Measurements from ENCODE around the gene CBLB. TPM values are rescaled to one million over a fixed set of nuclear protein-coding genes. Genes with fewer than 3 reads are reported as not detected.
A peak's percentile ranks its signal among the peaks of the same experiment; 100 is the strongest.

The CBLB gene
- total and polyA plus RNA-seq, 4 experiments from 2014 or later, result 17.0 to 106 (median 66.6) TPM

GRCh38 chr3:105707009-105707408, 161.8 kb downstream of the CBLB start:
- peaks cover 0 to 9% (median 8%) of the 10 kb centered on the region in 4 donors for H3K4me1 Mint-ChIP-seq
- DNase-seq, result no peak
- H3K4me3 ChIP-seq (ENCODE audit: low read length in 2 of 2), result no peak overlapping the region
- H3K4me1 ChIP-seq (ENCODE audit: insufficient read depth, low read length), result no peaks in the 10 kb centered on the region
- H3K4me3 Mint-ChIP-seq, result no peak overlapping the region
- H3K27ac Mint-ChIP-seq, result peak overlapping the region in 2 of 7 donors; percentile 53 to 66
- H3K27me3 ChIP-seq (ENCODE audit: insufficient read depth, low read length), result no peaks in the 10 kb centered on the region
- no peak overlapping the region for H3K27ac ChIP-seq (ENCODE audit: low read depth, low read length)
- H3K9me3 Mint-ChIP-seq, result peaks cover 0 to 5% (median 0%) of the 10 kb centered on the region in 8 donors
- CTCF ChIA-PET (ENCODE audit: partially characterized antibody), result interaction anchor here (1.2 to 1.9 kb wide), 2 partner anchors 10 to 81 kb away, joined by 5 read pairs; no protein-coding TSS in a partner anchor
- H3K36me3 ChIP-seq (ENCODE audit: insufficient read depth, low read length), result peaks cover 6% of the 10 kb centered on the region
- peaks cover 39 to 41% of the 10 kb centered on the region in 2 donors for H3K36me3 Mint-ChIP-seq
- POLR2A ChIA-PET (ENCODE audit: partially characterized antibody), result interaction anchor here (1.1 kb wide), 1 partner anchor 46 kb away, joined by 4 read pairs; no protein-coding TSS in a partner anchor
- no peaks in the 10 kb centered on the region for H3K27me3 Mint-ChIP-seq
- intact Hi-C loops (cut with micrococcal nuclease), result no loop called here
- H3K9me3 ChIP-seq (ENCODE audit: control insufficient read depth in 1 of 2, low read length in 2 of 2), result no peaks in the 10 kb centered on the region

DNA sequence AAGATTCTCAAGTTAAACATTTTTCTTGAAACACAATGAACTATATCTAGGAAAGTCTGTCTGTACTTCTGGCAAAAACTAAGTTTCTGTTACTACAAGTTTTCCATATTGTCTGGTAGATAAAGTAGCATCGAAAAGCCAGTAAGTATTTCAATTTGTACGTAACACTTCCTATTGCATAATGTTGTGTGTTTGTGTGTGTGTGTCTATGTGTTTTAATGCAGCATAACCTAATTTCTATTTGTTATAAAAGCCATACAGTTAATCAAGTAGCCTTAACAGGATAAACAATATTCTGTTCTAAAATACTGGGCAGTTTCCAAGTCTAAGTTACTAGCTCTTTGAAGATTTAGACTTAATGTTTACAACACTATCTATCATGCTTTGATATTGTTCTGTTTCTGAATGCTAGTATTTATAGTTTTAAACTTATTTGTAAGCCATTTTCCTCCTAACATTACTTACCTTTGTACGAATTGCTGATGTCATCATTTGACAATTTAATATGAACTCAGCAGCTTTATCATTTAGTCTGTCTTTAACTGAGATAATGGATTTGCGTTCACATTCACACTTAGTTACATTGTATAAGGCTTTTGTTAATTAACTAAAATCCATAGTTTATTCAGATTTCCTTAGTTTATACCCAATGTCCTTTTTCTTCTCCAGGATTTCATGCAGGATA, 163.9 kb downstream of the CBLB start:
- Mint-ChIP-seq H3K4me1 (peaks cover 11 to 20% (median 13%) of the 10 kb centered on the region in 4 donors), H3K4me3 (no peak overlapping the region), H3K36me3 (peaks cover 46 to 52% of the 10 kb centered on the region in 2 donors), H3K9me3 (peaks cover 0 to 2% (median 0%) of the 10 kb centered on the region in 8 donors), H3K27me3 (no peaks in the 10 kb centered on the region), H3K27ac (peak overlapping the region in 2 of 7 donors; percentile 29 to 31)
- ChIA-PET POLR2A (ENCODE audit: partially characterized antibody) (no interaction called here), CTCF (ENCODE audit: partially characterized antibody) (interaction anchor here (1.0 kb wide), 1 partner anchor 35 kb away, joined by 3 read pairs; no protein-coding TSS in a partner anchor)
- no peak overlapping the region for H3K27ac ChIP-seq (ENCODE audit: low read depth, low read length)
- no peak overlapping the region for H3K4me3 ChIP-seq (ENCODE audit: low read length in 2 of 2)
- H3K4me1 ChIP-seq (ENCODE audit: insufficient read depth, low read length), result no peaks in the 10 kb centered on the region
- no peaks in the 10 kb centered on the region for H3K27me3 ChIP-seq (ENCODE audit: insufficient read depth, low read length)
- DNase-seq, result no peak
- H3K36me3 ChIP-seq (ENCODE audit: insufficient read depth, low read length), result peaks cover 9% of the 10 kb centered on the region
- intact Hi-C loops (cut with micrococcal nuclease), result loop anchor here (5.0 kb wide), 1 partner anchor 162 kb away; the partner anchor contains the start of gene CBLB
- H3K9me3 ChIP-seq (ENCODE audit: control insufficient read depth in 1 of 2, low read length in 2 of 2), result no peaks in the 10 kb centered on the region

- ChIA-PET POLR2A (ENCODE audit: partially characterized antibody) (no interaction called here), CTCF (ENCODE audit: partially characterized antibody) (no interaction called here)
- Histone ChIP-seq H3K4me3 (ENCODE audit: low read length in 2 of 2) (no peak overlapping the region), H3K4me1 (ENCODE audit: insufficient read depth, low read length) (peaks cover 19% of the 10 kb centered on the region), H3K36me3 (ENCODE audit: insufficient read depth, low read length) (peaks cover 9% of the 10 kb centered on the region), H3K9me3 (ENCODE audit: control insufficient read depth in 1 of 2, low read length in 2 of 2) (no peaks in the 10 kb centered on the region), H3K27ac (ENCODE audit: low read depth, low read length) (no peak overlapping the region), H3K27me3 (ENCODE audit: insufficient read depth, low read length) (no peaks in the 10 kb centered on the region)
- intact Hi-C loops (cut with micrococcal nuclease), result loop anchor here (5.0 kb wide), 1 partner anchor 167 kb away; the partner anchor contains the start of gene CBLB
- H3K27me3 Mint-ChIP-seq, result no peaks in the 10 kb centered on the region
- peaks cover 21 to 46% (median 37%) of the 10 kb centered on the region in 4 donors for H3K4me1 Mint-ChIP-seq
- peaks cover 0 to 2% (median 0%) of the 10 kb centered on the region in 8 donors for H3K9me3 Mint-ChIP-seq
- peak overlapping the region in 4 of 7 donors; percentile 29 to 61 (median 51) for H3K27ac Mint-ChIP-seq
- peaks cover 48 to 61% of the 10 kb centered on the region in 2 donors for H3K36me3 Mint-ChIP-seq
- no peak for DNase-seq
- H3K4me3 Mint-ChIP-seq, result no peak overlapping the region
Observed at GRCh38 chr3:105700575-105700974, 168.2 kb downstream of the CBLB start.

GRCh38 chr3:105691633-105692032, 177.2 kb downstream of the CBLB start:
- no peaks in the 10 kb centered on the region for H3K27me3 ChIP-seq (ENCODE audit: insufficient read depth, low read length)
- Mint-ChIP-seq H3K27ac (peak overlapping the region in 4 of 7 donors; percentile 37 to 52 (median 46)), H3K36me3 (peaks cover 31 to 33% of the 10 kb centered on the region in 2 donors), H3K4me1 (peaks cover 27 to 50% (median 32%) of the 10 kb centered on the region in 4 donors), H3K27me3 (no peaks in the 10 kb centered on the region), H3K9me3 (no peaks in the 10 kb centered on the region), H3K4me3 (no peak overlapping the region)
- intact Hi-C loops (cut with micrococcal nuclease), result no loop called here
- H3K9me3 ChIP-seq (ENCODE audit: control insufficient read depth in 1 of 2, low read length in 2 of 2), result no peaks in the 10 kb centered on the region
- peaks cover 9% of the 10 kb centered on the region for H3K36me3 ChIP-seq (ENCODE audit: insufficient read depth, low read length)
- no peak for DNase-seq
- peaks cover 19% of the 10 kb centered on the region for H3K4me1 ChIP-seq (ENCODE audit: insufficient read depth, low read length)
- H3K27ac ChIP-seq (ENCODE audit: low read depth, low read length), result no peak overlapping the region
- POLR2A ChIA-PET (ENCODE audit: partially characterized antibody), result no interaction called here
- CTCF ChIA-PET (ENCODE audit: partially characterized antibody), result no interaction called here
- no peak overlapping the region for H3K4me3 ChIP-seq (ENCODE audit: low read length in 2 of 2)

GRCh38 chr3:105691053-105691452, 177.8 kb downstream of the CBLB start:
- intact Hi-C loops (cut with micrococcal nuclease), result no loop called here
- Mint-ChIP-seq H3K4me1 (peaks cover 29 to 53% (median 34%) of the 10 kb centered on the region in 4 donors), H3K4me3 (no peak overlapping the region), H3K36me3 (peaks cover 30 to 35% of the 10 kb centered on the region in 2 donors), H3K27ac (peak overlapping the region in 2 of 7 donors; percentile 25 to 41), H3K27me3 (no peaks in the 10 kb centered on the region), H3K9me3 (no peaks in the 10 kb centered on the region)
- no peak overlapping the region for H3K27ac ChIP-seq (ENCODE audit: low read depth, low read length)
- no peak for DNase-seq
- no peak overlapping the region for H3K4me3 ChIP-seq (ENCODE audit: low read length in 2 of 2)
- H3K4me1 ChIP-seq (ENCODE audit: insufficient read depth, low read length), result peaks cover 18% of the 10 kb centered on the region
- CTCF ChIA-PET (ENCODE audit: partially characterized antibody), result no interaction called here
- H3K36me3 ChIP-seq (ENCODE audit: insufficient read depth, low read length), result peaks cover 9% of the 10 kb centered on the region
- H3K27me3 ChIP-seq (ENCODE audit: insufficient read depth, low read length), result no peaks in the 10 kb centered on the region
- no peaks in the 10 kb centered on the region for H3K9me3 ChIP-seq (ENCODE audit: control insufficient read depth in 1 of 2, low read length in 2 of 2)
- POLR2A ChIA-PET (ENCODE audit: partially characterized antibody), result no interaction called here

- Histone ChIP-seq H3K4me1 (ENCODE audit: insufficient read depth, low read length) (peaks cover 18% of the 10 kb centered on the region), H3K27me3 (ENCODE audit: insufficient read depth, low read length) (no peaks in the 10 kb centered on the region), H3K4me3 (ENCODE audit: low read length in 2 of 2) (no peak overlapping the region), H3K9me3 (ENCODE audit: control insufficient read depth in 1 of 2, low read length in 2 of 2) (no peaks in the 10 kb centered on the region), H3K27ac (ENCODE audit: low read depth, low read length) (no peak overlapping the region), H3K36me3 (ENCODE audit: insufficient read depth, low read length) (peaks cover 9% of the 10 kb centered on the region)
- peak overlapping the region; percentile 8 to 81 (median 70) for H3K27ac Mint-ChIP-seq
- no peaks in the 10 kb centered on the region for H3K9me3 Mint-ChIP-seq
- H3K27me3 Mint-ChIP-seq, result no peaks in the 10 kb centered on the region
- intact Hi-C loops (cut with micrococcal nuclease), result loop anchor here (5.0 kb wide), 2 partner anchors 643 to 1373 kb away; no protein-coding TSS in a partner anchor
- POLR2A ChIA-PET (ENCODE audit: partially characterized antibody), result interaction anchor here (1.1 kb wide), 1 partner anchor 179 kb away, joined by 3 read pairs; no protein-coding TSS in a partner anchor
- no peak for DNase-seq
- peak overlapping the region in 2 of 8 donors; percentile 3 for H3K4me3 Mint-ChIP-seq
- peaks cover 40 to 43% of the 10 kb centered on the region in 2 donors for H3K36me3 Mint-ChIP-seq
- peaks cover 28 to 50% (median 33%) of the 10 kb centered on the region in 4 donors for H3K4me1 Mint-ChIP-seq
- CTCF ChIA-PET (ENCODE audit: partially characterized antibody), result interaction anchor here (0.8 to 4.1 kb wide), 4 partner anchors 99 to 920 kb away, joined by 3 to 47 read pairs (median 4); no protein-coding TSS in a partner anchor
Observed at GRCh38 chr3:105688821-105689220, 180.0 kb downstream of the CBLB start.

DNA sequence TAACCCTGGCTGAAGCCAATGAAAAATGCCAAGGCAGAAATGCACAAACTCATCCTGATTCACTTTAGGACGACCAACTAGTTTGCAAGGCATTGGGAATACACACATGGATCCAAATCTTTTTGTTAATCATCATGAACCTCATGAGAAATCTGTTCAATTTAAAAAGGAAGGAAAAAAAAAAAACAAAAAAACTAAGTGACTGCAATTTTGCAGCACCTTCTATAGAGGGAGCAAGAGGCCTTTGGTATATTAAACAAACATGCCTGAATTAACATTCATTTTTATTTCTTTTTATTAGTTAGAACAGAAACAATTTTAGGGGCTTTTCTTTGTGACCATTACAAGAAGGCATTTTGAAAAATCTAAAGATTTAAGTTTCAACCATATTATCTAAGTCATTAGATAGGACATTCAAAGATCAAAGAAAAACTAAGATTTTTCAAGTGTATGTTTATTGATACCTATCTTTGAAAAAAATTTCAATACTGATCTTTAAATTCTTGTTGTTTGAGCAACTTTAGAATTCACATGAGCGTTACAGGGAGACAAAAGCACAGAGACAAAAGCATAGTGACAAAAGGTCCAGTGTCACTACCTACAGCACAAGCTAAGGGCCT, 182.4 kb downstream of the CBLB start:
- POLR2A ChIA-PET (ENCODE audit: partially characterized antibody), result interaction anchor here (1.4 to 1.5 kb wide), 2 partner anchors 181 to 924 kb away, joined by 3 to 4 read pairs; no protein-coding TSS in a partner anchor
- no peak overlapping the region for H3K27ac ChIP-seq (ENCODE audit: low read depth, low read length)

More for the DNA sequence above, 182.4 kb downstream of the CBLB start:
- H3K4me3 ChIP-seq (ENCODE audit: low read length in 2 of 2), result no peak overlapping the region
- DNase-seq, result peak in 4 of 5 donors; percentile 51 to 56 (median 52)
- peak overlapping the region in 4 of 7 donors; percentile 31 to 79 (median 61) for H3K27ac Mint-ChIP-seq
- no peaks in the 10 kb centered on the region for H3K9me3 ChIP-seq (ENCODE audit: control insufficient read depth in 1 of 2, low read length in 2 of 2)
- no peaks in the 10 kb centered on the region for H3K27me3 Mint-ChIP-seq
- H3K27me3 ChIP-seq (ENCODE audit: insufficient read depth, low read length), result no peaks in the 10 kb centered on the region
- H3K36me3 Mint-ChIP-seq, result peaks cover 34 to 36% of the 10 kb centered on the region in 2 donors
- H3K9me3 Mint-ChIP-seq, result no peaks in the 10 kb centered on the region
- H3K4me1 Mint-ChIP-seq, result peaks cover 21 to 28% (median 23%) of the 10 kb centered on the region in 4 donors
- peaks cover 18% of the 10 kb centered on the region for H3K4me1 ChIP-seq (ENCODE audit: insufficient read depth, low read length)
- intact Hi-C loops (cut with micrococcal nuclease), result loop anchor here (1.0 to 5.0 kb wide), 8 partner anchors 66 to 1376 kb away; partner anchors contain the start of gene CBLB
- peaks cover 11% of the 10 kb centered on the region for H3K36me3 ChIP-seq (ENCODE audit: insufficient read depth, low read length)
- CTCF ChIA-PET (ENCODE audit: partially characterized antibody), result interaction anchor here (1.1 to 4.1 kb wide), 3 partner anchors 520 to 924 kb away, joined by 3 to 47 read pairs (median 3); no protein-coding TSS in a partner anchor
- no peak overlapping the region for H3K4me3 Mint-ChIP-seq
